ENCODE measurements around the gene LTB4R2. TPM values are rescaled to one million over a fixed set of nuclear protein-coding genes. Genes with fewer than 3 reads are reported as not detected.
A peak's percentile ranks its signal among the peaks of the same experiment; 100 is the strongest.

LTB4R2 gene
- total RNA-seq, 6 experiments from 2014 or later: 1.8 to 5.8 (median 3.5) TPM

GRCh38 chr14:24270537-24271133, 39.3 kb upstream of the LTB4R2 start:
- TF ChIP-seq, protein P1, sequence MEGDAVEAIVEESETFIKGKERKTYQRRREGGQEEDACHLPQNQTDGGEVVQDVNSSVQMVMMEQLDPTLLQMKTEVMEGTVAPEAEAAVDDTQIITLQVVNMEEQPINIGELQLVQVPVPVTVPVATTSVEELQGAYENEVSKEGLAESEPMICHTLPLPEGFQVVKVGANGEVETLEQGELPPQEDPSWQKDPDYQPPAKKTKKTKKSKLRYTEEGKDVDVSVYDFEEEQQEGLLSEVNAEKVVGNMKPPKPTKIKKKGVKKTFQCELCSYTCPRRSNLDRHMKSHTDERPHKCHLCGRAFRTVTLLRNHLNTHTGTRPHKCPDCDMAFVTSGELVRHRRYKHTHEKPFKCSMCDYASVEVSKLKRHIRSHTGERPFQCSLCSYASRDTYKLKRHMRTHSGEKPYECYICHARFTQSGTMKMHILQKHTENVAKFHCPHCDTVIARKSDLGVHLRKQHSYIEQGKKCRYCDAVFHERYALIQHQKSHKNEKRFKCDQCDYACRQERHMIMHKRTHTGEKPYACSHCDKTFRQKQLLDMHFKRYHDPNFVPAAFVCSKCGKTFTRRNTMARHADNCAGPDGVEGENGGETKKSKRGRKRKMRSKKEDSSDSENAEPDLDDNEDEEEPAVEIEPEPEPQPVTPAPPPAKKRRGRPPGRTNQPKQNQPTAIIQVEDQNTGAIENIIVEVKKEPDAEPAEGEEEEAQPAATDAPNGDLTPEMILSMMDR (IDR thresholded peaks at IDR 0.05): no peak
- no peak for TF ChIP-seq POLR2A (IDR thresholded peaks at IDR 0.05)
- Histone ChIP-seq H3K4me1 (peaks cover 0 to 13% (median 1%) of the 10 kb centered on the region in 4 donors), H3K4me3 (peak overlapping the region; percentile 81 to 87 (median 86)), H3K36me3 (peaks cover 0 to 24% (median 5%) of the 10 kb centered on the region in 4 donors), H3K27me3 (no peaks in the 10 kb centered on the region), H3K9me3 (no peaks in the 10 kb centered on the region), H3K27ac (peak overlapping the region in 2 of 3 donors; percentile 89 to 97)
- 0% methylated on average over 2 of the region's 13 CpGs for WGBS (ENCODE audit: insufficient coverage, low coverage, low lambda C conversion rate, missing lambda C conversion rate)
- intact Hi-C loops (cut with DNase I): no loop called here
- DNase-seq: peak in 1 of 3 donors; percentile 49
- ATAC-seq: peak in 2 of 4 donors; percentile 5 to 6

DNA sequence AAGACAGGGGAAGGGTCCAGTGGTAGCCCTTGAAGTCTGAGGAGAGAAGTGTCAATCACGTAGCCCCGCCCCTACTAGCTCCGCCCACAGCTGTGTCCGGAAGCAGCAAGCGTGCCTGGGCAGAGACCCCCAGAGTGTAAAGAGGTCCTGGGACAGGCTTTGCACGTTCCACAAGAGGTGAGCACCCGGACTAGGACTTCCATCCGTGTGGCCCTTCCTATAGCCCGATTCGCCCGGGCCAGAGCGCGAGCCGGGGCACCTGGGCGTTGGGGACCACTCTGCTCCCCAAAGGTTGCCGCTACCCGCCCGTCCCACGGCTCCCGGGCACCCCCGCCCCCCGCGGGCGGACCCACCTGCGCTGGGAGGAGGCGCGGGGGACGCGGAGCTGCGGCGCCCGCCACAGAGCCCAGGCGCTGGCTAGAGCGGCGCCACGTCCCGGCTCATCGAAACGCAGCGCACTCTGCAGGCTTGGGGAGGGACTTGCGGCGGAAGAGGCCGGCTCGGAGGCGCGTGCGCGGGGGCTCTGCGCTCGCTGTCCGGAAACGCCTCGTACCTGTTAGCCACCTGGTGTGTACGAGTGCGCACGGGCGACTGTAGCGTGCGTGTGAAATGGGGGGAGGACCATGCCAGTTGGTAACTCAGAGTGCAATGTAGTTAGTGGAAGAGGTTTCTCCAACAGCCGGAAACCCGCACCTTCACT, 38.7 kb upstream of the LTB4R2 start, which contains the start of gene RABGGTA:
RABGGTA (minus strand) TSS at position 464 of the 700 bp plus-strand sequence. CDS start 482 bp downstream, outside the sequence.
- Histone ChIP-seq H3K27me3 (no peaks in the 10 kb centered on the region), H3K9me3 (no peaks in the 10 kb centered on the region), H3K4me3 (peak within 1 kb of the TSS; percentile 81 to 87 (median 86)), H3K36me3 (peaks cover 0 to 22% (median 5%) of the 10 kb centered on the region in 4 donors), H3K27ac (peak within 1 kb of the TSS; percentile 89 to 97 (median 89)), H3K4me1 (peaks cover 0 to 13% (median 1%) of the 10 kb centered on the region in 4 donors)
- intact Hi-C loops (cut with DNase I): no loop called here
- no CpG with 5 or more reads among the region's 61 CpGs for WGBS (ENCODE audit: insufficient coverage, low coverage, low lambda C conversion rate, missing lambda C conversion rate)
- DNase-seq (peak; percentile 89 to 91 (median 91)), ATAC-seq (peak; percentile 97)
- TF ChIP-seq, protein P1 (IDR thresholded peaks at IDR 0.05): peak; percentile 72 to 87 (median 74)
- TF ChIP-seq POLR2A (IDR thresholded peaks at IDR 0.05): peak; percentile 86

DNA sequence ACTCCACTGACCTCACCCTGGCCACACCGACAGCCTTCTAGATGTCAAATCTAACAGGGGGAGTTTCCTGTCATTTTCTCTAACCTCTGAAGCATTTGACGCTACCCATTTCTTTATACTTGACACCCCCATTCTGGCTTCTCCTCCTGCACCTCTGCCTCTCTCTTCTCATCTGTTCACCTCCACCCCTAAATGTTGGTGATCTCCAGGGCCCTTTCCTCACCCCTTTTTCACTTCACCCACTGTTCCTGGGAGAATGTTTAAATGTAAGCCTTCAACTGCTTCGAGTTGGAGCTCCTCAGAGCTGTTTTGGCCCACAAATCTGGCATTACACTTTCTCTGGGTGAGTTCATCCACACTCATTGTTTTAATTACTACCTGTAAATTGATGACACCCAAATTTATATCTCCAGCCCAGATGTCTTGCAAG, 38.1 kb upstream of the LTB4R2 start:
- DNase-seq (no peak), ATAC-seq (no peak)
- intact Hi-C loops (cut with DNase I): no loop called here
- no peaks in the 10 kb centered on the region for H3K9me3 ChIP-seq
- H3K4me1 ChIP-seq: peaks cover 0 to 13% (median 1%) of the 10 kb centered on the region in 4 donors
- no peaks in the 10 kb centered on the region for H3K27me3 ChIP-seq
- peaks cover 0 to 16% (median 4%) of the 10 kb centered on the region in 4 donors for H3K36me3 ChIP-seq
- H3K4me3 ChIP-seq: peak overlapping the region; percentile 81 to 87 (median 86)
- TF ChIP-seq, protein P1 (IDR thresholded peaks at IDR 0.05): no peak
- no peak for TF ChIP-seq POLR2A (IDR thresholded peaks at IDR 0.05)
- peak overlapping the region; percentile 89 to 97 (median 89) for H3K27ac ChIP-seq
- 9% methylated on average over 2 of the region's 3 CpGs for WGBS (ENCODE audit: insufficient coverage, low coverage, low lambda C conversion rate, missing lambda C conversion rate)

DNA sequence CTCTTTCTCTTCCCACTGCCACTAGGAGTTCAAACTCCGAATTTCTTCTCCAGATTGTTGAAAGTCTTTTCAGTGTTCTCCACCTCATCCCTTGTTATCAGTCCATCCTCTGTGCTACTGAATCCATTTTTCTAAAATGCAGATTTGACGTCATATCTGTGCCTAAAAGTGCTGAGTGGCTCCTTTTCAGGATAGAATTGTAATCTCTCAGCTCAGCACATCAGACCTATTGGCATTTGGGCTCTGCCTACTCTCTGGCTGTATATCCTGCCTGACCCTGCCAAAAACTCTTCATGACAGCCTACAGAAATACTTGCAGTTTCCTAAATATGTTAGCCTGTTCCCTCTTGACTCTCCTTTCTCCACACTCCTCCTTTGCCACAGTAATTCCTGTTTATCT, 37.5 kb upstream of the LTB4R2 start:
- no peak for ATAC-seq
- DNase-seq: no peak
- Histone ChIP-seq H3K36me3 (peaks cover 0 to 12% (median under 1%) of the 10 kb centered on the region in 4 donors), H3K4me3 (no peak overlapping the region), H3K4me1 (peaks cover 0 to 13% (median 1%) of the 10 kb centered on the region in 4 donors), H3K27me3 (no peaks in the 10 kb centered on the region), H3K9me3 (no peaks in the 10 kb centered on the region), H3K27ac (peak overlapping the region in 1 of 3 donors; percentile 5)
- TF ChIP-seq POLR2A (IDR thresholded peaks at IDR 0.05): no peak
- TF ChIP-seq, protein P1 (IDR thresholded peaks at IDR 0.05): no peak
- 79% methylated on average over 2 of the region's 2 CpGs for WGBS (ENCODE audit: insufficient coverage, low coverage, low lambda C conversion rate, missing lambda C conversion rate)
- intact Hi-C loops (cut with DNase I): no loop called here

Measured in right lobe of liver (tissue), 6 donors.